ENCODE results near the gene SORCS3. TPM values are rescaled to one million over a fixed set of nuclear protein-coding genes. Genes with fewer than 3 reads are reported as not detected.

Gene SORCS3
- total RNA-seq, 1 donor from 2014 or later, result not detected

GRCh38 chr10:105161767-105162166 lies 520.7 kb downstream of the SORCS3 start:
- Mint-ChIP-seq H3K9me3 (ENCODE audit: low read depth) (peaks cover 10% of the 10 kb centered on the region), H3K4me3 (ENCODE audit: unreplicated experiment) (no peak overlapping the region), H3K27me3 (ENCODE audit: low read depth) (no peaks in the 10 kb centered on the region), H3K36me3 (ENCODE audit: low read depth) (no peaks in the 10 kb centered on the region), H3K27ac (ENCODE audit: unreplicated experiment) (no peak overlapping the region), H3K4me1 (ENCODE audit: low read depth) (no peaks in the 10 kb centered on the region)
- DNase-seq (ENCODE audit: low spot score), result no peak
- no peak for TF ChIP-seq CTCF (IDR thresholded peaks at IDR 0.05)

- DNase-seq (ENCODE audit: low spot score), result no peak
- Mint-ChIP-seq H3K4me3 (ENCODE audit: unreplicated experiment) (no peak overlapping the region), H3K27ac (ENCODE audit: unreplicated experiment) (no peak overlapping the region), H3K4me1 (ENCODE audit: low read depth) (no peaks in the 10 kb centered on the region), H3K27me3 (ENCODE audit: low read depth) (no peaks in the 10 kb centered on the region), H3K36me3 (ENCODE audit: low read depth) (no peaks in the 10 kb centered on the region), H3K9me3 (ENCODE audit: low read depth) (peaks cover 26% of the 10 kb centered on the region)
- no peak for TF ChIP-seq CTCF (IDR thresholded peaks at IDR 0.05)
Measured at GRCh38 chr10:105170521-105170920, 529.4 kb downstream of the SORCS3 start.

- Mint-ChIP-seq H3K4me1 (ENCODE audit: low read depth) (no peaks in the 10 kb centered on the region), H3K27ac (ENCODE audit: unreplicated experiment) (no peak overlapping the region), H3K36me3 (ENCODE audit: low read depth) (no peaks in the 10 kb centered on the region), H3K4me3 (ENCODE audit: unreplicated experiment) (no peak overlapping the region), H3K27me3 (ENCODE audit: low read depth) (no peaks in the 10 kb centered on the region), H3K9me3 (ENCODE audit: low read depth) (peaks cover 25% of the 10 kb centered on the region)
- TF ChIP-seq CTCF (IDR thresholded peaks at IDR 0.05), result no peak
- DNase-seq (ENCODE audit: low spot score), result no peak
Measured at GRCh38 chr10:105171945-105172344, 530.9 kb downstream of the SORCS3 start.

- Mint-ChIP-seq H3K4me3 (ENCODE audit: unreplicated experiment) (no peak overlapping the region), H3K27me3 (ENCODE audit: low read depth) (no peaks in the 10 kb centered on the region), H3K9me3 (ENCODE audit: low read depth) (peaks cover 3% of the 10 kb centered on the region), H3K4me1 (ENCODE audit: low read depth) (no peaks in the 10 kb centered on the region), H3K27ac (ENCODE audit: unreplicated experiment) (no peak overlapping the region), H3K36me3 (ENCODE audit: low read depth) (no peaks in the 10 kb centered on the region)
- DNase-seq (ENCODE audit: low spot score), result no peak
- TF ChIP-seq CTCF (IDR thresholded peaks at IDR 0.05), result no peak
Measured at GRCh38 chr10:105181626-105182025, 540.5 kb downstream of the SORCS3 start.

- no peaks in the 10 kb centered on the region for H3K4me1 Mint-ChIP-seq (ENCODE audit: low read depth)
- H3K36me3 Mint-ChIP-seq (ENCODE audit: low read depth), result no peaks in the 10 kb centered on the region
- TF ChIP-seq CTCF (IDR thresholded peaks at IDR 0.05), result no peak
- no peaks in the 10 kb centered on the region for H3K9me3 Mint-ChIP-seq (ENCODE audit: low read depth)
- H3K4me3 Mint-ChIP-seq (ENCODE audit: unreplicated experiment), result no peak overlapping the region
- H3K27ac Mint-ChIP-seq (ENCODE audit: unreplicated experiment), result no peak overlapping the region
- H3K27me3 Mint-ChIP-seq (ENCODE audit: low read depth), result no peaks in the 10 kb centered on the region
- no peak for DNase-seq (ENCODE audit: low spot score)
Measured at GRCh38 chr10:105183536-105183935, 542.4 kb downstream of the SORCS3 start.
